HTERT RPE-1 (cell line): ENCODE measurements around the gene LCE1C.

Source experiments
- in situ Hi-C: fragments of 300-500 bp; cut with MboI; formaldehyde crosslinking; loops from 4 replicates; pipeline ENCODE4 v1.14.3; 2020; ENCODE audit warnings: low sequenced_read_pairs

The LCE1C gene

DNA sequence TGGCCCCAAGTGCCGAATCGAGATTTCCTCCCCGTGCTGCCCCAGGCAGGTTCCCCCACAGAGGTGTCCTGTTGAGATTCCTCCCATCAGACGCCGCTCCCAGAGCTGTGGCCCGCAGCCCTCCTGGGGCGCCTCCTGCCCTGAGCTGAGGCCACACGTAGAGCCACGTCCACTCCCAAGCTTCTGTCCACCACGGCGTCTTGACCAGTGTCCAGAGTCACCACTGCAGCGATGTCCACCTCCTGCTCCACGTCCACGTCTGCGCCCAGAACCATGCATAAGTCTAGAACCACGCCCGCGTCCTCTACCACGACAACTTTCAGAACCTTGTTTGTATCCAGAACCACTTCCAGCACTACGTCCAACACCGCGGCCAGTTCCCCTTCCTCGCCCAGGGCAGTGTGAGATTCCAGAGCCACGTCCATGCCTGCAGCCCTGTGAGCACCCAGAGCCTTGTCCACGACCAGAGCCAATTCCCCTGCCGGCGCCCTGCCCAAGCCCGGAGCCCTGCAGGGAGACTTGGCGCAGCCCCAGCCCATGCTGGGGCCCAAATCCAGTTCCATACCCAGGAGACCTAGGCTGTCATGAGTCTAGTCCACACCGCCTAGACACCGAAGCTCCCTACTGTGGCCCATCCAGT is 45.8 kb downstream of the LCE1C start:
- in situ Hi-C loops: no loop called here

DNA sequence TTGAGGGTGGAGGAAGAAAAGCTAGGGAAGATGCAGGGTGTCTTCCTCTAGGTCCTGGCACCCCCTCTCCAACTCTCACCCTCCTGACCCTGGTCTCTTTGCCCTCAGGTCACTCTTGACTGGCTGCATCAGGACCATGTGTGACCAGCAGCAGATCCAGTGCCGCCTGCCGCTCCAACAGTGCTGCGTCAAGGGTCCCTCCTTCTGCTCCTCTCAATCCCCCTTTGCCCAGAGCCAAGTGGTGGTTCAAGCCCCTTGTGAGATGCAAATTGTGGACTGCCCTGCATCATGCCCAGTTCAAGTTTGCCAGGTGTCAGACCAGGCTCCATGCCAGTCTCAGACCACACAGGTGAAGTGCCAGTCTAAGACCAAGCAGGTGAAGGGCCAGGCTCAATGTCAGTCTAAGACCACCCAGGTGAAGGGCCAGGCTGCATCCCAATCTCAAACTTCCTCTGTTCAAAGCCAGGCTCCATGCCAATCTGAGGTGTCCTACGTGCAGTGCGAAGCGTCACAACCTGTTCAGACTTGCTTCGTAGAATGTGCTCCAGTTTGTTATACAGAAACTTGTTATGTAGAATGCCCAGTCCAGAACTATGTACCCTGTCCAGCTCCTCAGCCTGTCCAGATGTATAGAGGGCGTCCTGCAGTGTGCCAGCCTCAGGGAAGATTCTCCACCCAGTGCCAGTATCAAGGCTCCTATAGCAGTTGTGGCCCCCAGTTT is 46.8 kb downstream of the LCE1C start:
- in situ Hi-C loops: no loop called here

DNA sequence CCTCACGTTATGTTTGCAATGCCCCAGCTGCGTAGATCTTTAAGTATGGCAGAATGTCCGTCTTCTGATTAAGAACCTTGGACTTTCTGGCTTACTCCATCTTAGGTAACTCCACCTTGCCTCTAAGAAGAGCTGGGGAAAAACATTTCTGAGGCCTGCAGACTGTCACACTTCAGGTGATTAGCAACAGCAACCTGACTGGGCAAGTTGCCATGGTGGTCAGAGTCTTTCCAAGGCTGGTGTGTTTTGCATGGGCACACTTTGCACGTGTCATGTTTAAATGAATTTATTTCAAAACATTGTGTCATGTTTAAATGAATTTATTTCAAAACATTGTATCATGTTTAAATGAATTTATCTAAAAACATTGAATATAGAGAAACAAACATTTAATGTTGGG is 47.8 kb downstream of the LCE1C start:
- in situ Hi-C loops: no loop called here

DNA sequence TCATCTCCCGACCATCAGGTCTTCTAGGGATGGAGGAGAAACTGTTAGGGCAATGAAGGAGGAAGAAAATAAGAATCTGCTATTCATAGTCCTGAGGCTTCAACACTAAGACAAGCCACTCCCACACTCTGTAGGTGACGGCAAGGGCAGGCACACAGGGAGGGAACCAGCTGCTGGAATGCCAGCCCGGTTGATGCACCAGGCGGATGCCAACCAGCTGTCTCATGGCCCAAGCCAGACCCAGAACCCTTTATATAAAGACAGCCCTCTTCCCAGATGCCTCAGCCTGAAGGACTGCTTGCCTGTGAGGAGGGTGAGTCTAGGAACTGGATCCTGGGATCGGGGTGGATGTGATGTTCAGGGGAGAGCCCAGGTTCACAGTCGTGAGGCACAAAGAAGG is 48.7 kb downstream of the LCE1C start, which contains the start of gene KPRP:
KPRP (plus strand) TSS at position 279 of the 400 bp plus-strand sequence. CDS start 1,564 bp downstream, outside the sequence.
- in situ Hi-C loops: no loop called here

DNA sequence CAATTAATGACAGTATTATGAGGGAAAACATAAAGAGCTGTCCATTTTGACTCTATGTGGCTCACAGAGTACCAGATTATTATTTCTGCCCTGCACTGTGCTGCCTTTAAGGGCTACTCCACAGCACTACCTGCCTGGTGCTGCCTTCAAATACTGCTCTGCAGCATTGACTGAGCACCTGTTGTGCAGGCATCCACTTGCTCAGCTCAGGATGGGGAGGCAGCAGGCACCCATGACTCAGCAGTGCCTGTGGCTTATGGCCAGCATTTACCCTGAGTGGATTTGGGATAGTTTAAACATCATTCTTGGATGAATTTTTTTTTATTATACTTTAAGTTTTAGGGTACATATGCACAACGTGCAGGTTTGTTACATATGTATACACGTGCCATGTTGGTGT is 49.6 kb downstream of the LCE1C start:
- in situ Hi-C loops: no loop called here
